H1 (cell line): Measurements from ENCODE around the gene KSR2. TPM values are rescaled to one million over a fixed set of nuclear protein-coding genes. Genes with fewer than 3 reads are reported as not detected.

Experiments used
- CTCF ChIA-PET: fragments of 300-600 bp; sonication (Branson Sonifier 250); formaldehyde crosslinking; loops from one replicate; lab custom pipeline; 2021; ENCODE audit not compliant: partially characterized antibody; lab: Charles Lee
- POLR2A ChIA-PET: fragments of 300-600 bp; sonication (Branson Sonifier 250); formaldehyde crosslinking; loops from one replicate; lab custom pipeline; 2021; ENCODE audit warnings: inconsistent platforms; ENCODE audit not compliant: partially characterized antibody; lab: Charles Lee
- DNase-seq, 2 experiments: peaks; one replicate each; pipeline versions ENCODE4 v3.0.0 to v3.0.0-alpha.2; 2010 to 2022; ENCODE audit warnings: low spot score in 2 of 2, low read depth in 1 of 2, mixed read lengths in 1 of 2
- FAIRE-seq: peaks from 2 replicates; lab custom pipeline; 2011; peaks lifted over from hg19 to GRCh38; lab: Jason Lieb, UNC
- H2AFZ ChIP-seq: 2 replicates; pipeline ENCODE4 v1.8.1; 2012; ENCODE audit warnings: low read length, inconsistent platforms
- H2AK5ac ChIP-seq: 2 replicates; pipeline ENCODE4 v1.6.1; 2013; ENCODE audit warnings: low read depth, low read length
- H2BK120ac ChIP-seq: replicated peaks from 2 replicates; pipeline ENCODE3; 2013; ENCODE audit warnings: low read depth, low read length, inconsistent platforms
- H2BK12ac ChIP-seq: 2 replicates; pipeline ENCODE4 v1.6.1; 2013; ENCODE audit warnings: low read depth, low read length
- H2BK15ac ChIP-seq: 2 replicates; pipeline ENCODE4 v1.6.1; 2013; ENCODE audit warnings: low read length
- H2BK20ac ChIP-seq: 2 replicates; pipeline ENCODE4 v1.6.1; 2013; ENCODE audit warnings: low read length
- H2BK5ac ChIP-seq: 2 replicates; pipeline ENCODE4 v1.6.1; 2013; ENCODE audit warnings: low read depth, low read length
- H3K14ac ChIP-seq: 2 replicates; pipeline ENCODE4 v1.6.1; 2013; ENCODE audit warnings: inconsistent platforms; ENCODE audit not compliant: insufficient read length
- H3K18ac ChIP-seq: 2 replicates; pipeline ENCODE4 v1.6.1; 2013; ENCODE audit warnings: low read length; ENCODE audit errors: extremely low read depth
- H3K23ac ChIP-seq: 2 replicates; pipeline ENCODE4 v1.6.1; 2013; ENCODE audit warnings: inconsistent platforms; ENCODE audit not compliant: insufficient read length
- H3K23me2 ChIP-seq: 2 replicates; pipeline ENCODE4 v1.6.1; 2013; ENCODE audit warnings: low read depth, low read length
- H3K27ac ChIP-seq: 2 replicates; pipeline ENCODE4 v1.6.1; 2011; ENCODE audit warnings: low read depth, low read length, inconsistent platforms
- H3K27me3 ChIP-seq, 4 experiments: replicated peaks in 1 of 4; 1 replicate in 1 of 4; 2 replicates in 3 of 4; pipeline versions ENCODE4 v1.6.1 to v1.8.1; 2011 to 2013; ENCODE audit warnings: low read length in 3 of 4, mild to moderate bottlenecking in 3 of 4, inconsistent platforms in 2 of 4, mixed read lengths in 2 of 4, moderate library complexity in 1 of 4; ENCODE audit not compliant: control insufficient read depth in 3 of 4, insufficient read depth in 3 of 4; ENCODE audit errors: extremely low read depth in 1 of 4
- H3K36me3 ChIP-seq, 4 experiments: 2 replicates each; pipeline versions ENCODE4 v1.6.1 to v1.8.1; 2011 to 2013; ENCODE audit warnings: mild to moderate bottlenecking in 4 of 4, low read length in 3 of 4, moderate library complexity in 2 of 4, control low read depth in 1 of 4, inconsistent platforms in 1 of 4; ENCODE audit not compliant: insufficient read depth in 4 of 4, control insufficient read depth in 2 of 4
- H3K4ac ChIP-seq: replicated peaks from 2 replicates; pipeline ENCODE3; 2013; ENCODE audit warnings: low read length, low read depth, mixed read lengths, inconsistent platforms; ENCODE audit not compliant: insufficient read length
- H3K4me1 ChIP-seq, 4 experiments: replicated peaks in 1 of 4; 1 replicate in 1 of 4; 2 replicates in 3 of 4; pipeline versions ENCODE4 v1.6.1 to v1.8.1; 2011 to 2013; ENCODE audit warnings: low read length in 3 of 4, inconsistent platforms in 2 of 4, mixed read lengths in 1 of 4; ENCODE audit not compliant: insufficient read depth in 4 of 4, control insufficient read depth in 3 of 4
- H3K4me2 ChIP-seq, 2 experiments: 2 replicates each; pipeline versions ENCODE4 v1.6.1 to v1.8.1; 2011 to 2013; ENCODE audit warnings: low read depth in 2 of 2, low read length in 2 of 2, control low read depth in 1 of 2, inconsistent platforms in 1 of 2, mild to moderate bottlenecking in 1 of 2; ENCODE audit not compliant: insufficient read depth in 1 of 2
- H3K4me3 ChIP-seq, 4 experiments: fragments of 200-600, 300-600 bp in 1 of 4; sonication (generic), shearing (Covaris generic), sonication (Bioruptor Twin) in 1 of 4; 2 replicates each; pipeline versions ENCODE4 v1.5.1 to v1.8.1; 2011 to 2016; ENCODE audit warnings: low read length in 4 of 4, low read depth in 3 of 4, control low read depth in 2 of 4, inconsistent platforms in 2 of 4, mild to moderate bottlenecking in 2 of 4, mixed read lengths in 1 of 4, moderate library complexity in 1 of 4; ENCODE audit not compliant: insufficient read depth in 2 of 4; ENCODE audit errors: extremely low read depth in 1 of 4
- H3K56ac ChIP-seq: replicated peaks from 2 replicates; pipeline ENCODE3; 2013; ENCODE audit warnings: low read depth, mild to moderate bottlenecking, mixed read lengths, low read length, inconsistent platforms; ENCODE audit not compliant: insufficient read length
- H3K79me1 ChIP-seq: 2 replicates; pipeline ENCODE4 v1.6.1; 2013; ENCODE audit warnings: low read depth, low read length, control low read depth
- H3K79me2 ChIP-seq, 2 experiments: 2 replicates each; pipeline versions ENCODE4 v1.6.1 to v1.8.1; 2012 to 2013; ENCODE audit warnings: low read length in 2 of 2, mild to moderate bottlenecking in 2 of 2, inconsistent platforms in 1 of 2; ENCODE audit not compliant: insufficient read depth in 2 of 2, control insufficient read depth in 1 of 2
- H3K9ac ChIP-seq, 4 experiments: replicated peaks in 1 of 4; 1 replicate in 1 of 4; 2 replicates in 3 of 4; pipeline versions ENCODE4 v1.6.1 to v1.8.1; 2011 to 2013; ENCODE audit warnings: low read depth in 3 of 4, low read length in 3 of 4, control low read depth in 2 of 4, mild to moderate bottlenecking in 2 of 4, moderate library complexity in 2 of 4, inconsistent platforms in 1 of 4; ENCODE audit errors: extremely low read depth in 1 of 4
- H3K9me3 ChIP-seq, 2 experiments: 2 replicates each; pipeline versions ENCODE4 v1.6.1 to v1.8.1; 2012 to 2013; ENCODE audit warnings: mild to moderate bottlenecking in 2 of 2, moderate library complexity in 2 of 2, control low read depth in 1 of 2, inconsistent platforms in 1 of 2, low read depth in 1 of 2, low read length in 1 of 2, mixed read lengths in 1 of 2; ENCODE audit not compliant: insufficient read depth in 2 of 2
- H4K20me1 ChIP-seq, 2 experiments: replicated peaks in 1 of 2; 2 replicates each; pipeline versions ENCODE3 to v1.8.1; 2011 to 2013; ENCODE audit warnings: inconsistent platforms in 2 of 2, low read length in 2 of 2, mild to moderate bottlenecking in 1 of 2; ENCODE audit not compliant: insufficient read depth in 2 of 2, control insufficient read depth in 1 of 2
- H4K5ac ChIP-seq: 2 replicates; pipeline ENCODE4 v1.6.1; 2013; ENCODE audit warnings: low read length, low read depth, mixed read lengths, inconsistent platforms; ENCODE audit not compliant: insufficient read length
- H4K8ac ChIP-seq: 2 replicates; pipeline ENCODE4 v1.8.0; 2013; ENCODE audit warnings: mild to moderate bottlenecking, moderate library complexity, low read length, inconsistent platforms; ENCODE audit not compliant: insufficient read depth; ENCODE audit errors: extremely low read depth
- H4K91ac ChIP-seq: replicated peaks from 2 replicates; pipeline ENCODE3; 2013; ENCODE audit warnings: low read length, mixed read lengths, inconsistent platforms; ENCODE audit not compliant: insufficient read length
- BRCA1 ChIP-seq: IDR thresholded peaks from 2 replicates; pipeline ENCODE4 v1.6.1; 2012; ENCODE audit warnings: low read depth, low read length, improper control_type of control experiment
- CBX5 ChIP-seq: fragments of 300-800, 300-1000 bp; sonication (generic); IDR thresholded peaks from 2 replicates; pipeline ENCODE4 v1.7.1; 2016; ENCODE audit warnings: antibody characterized with exemption, low read length, low read depth
- CREB1 ChIP-seq: IDR thresholded peaks from 2 replicates; pipeline ENCODE4 v1.6.1; 2012; ENCODE audit warnings: inconsistent platforms
- EP300 ChIP-seq, 2 experiments: IDR thresholded peaks; 1 replicate in 1 of 2; 2 replicates in 1 of 2; pipeline ENCODE4 v1.6.1; 2011 to 2012; ENCODE audit warnings: low read depth in 2 of 2, low read length in 2 of 2, mild to moderate bottlenecking in 2 of 2, borderline replicate concordance in 1 of 2, inconsistent platforms in 1 of 2, moderate library complexity in 1 of 2
- HDAC2 ChIP-seq, 2 experiments: fragments of 300-600 bp in 1 of 2; sonication (generic) in 1 of 2; IDR thresholded peaks; 2 replicates each; pipeline ENCODE4 v1.6.1; 2011 to 2012; ENCODE audit warnings: low read depth in 2 of 2, low read length in 2 of 2, mild to moderate bottlenecking in 2 of 2, moderate library complexity in 2 of 2, borderline replicate concordance in 1 of 2, inconsistent platforms in 1 of 2
- KDM4A ChIP-seq: IDR thresholded peaks from one replicate; pipeline ENCODE4 v1.7.1; 2012; ENCODE audit warnings: low read depth, mild to moderate bottlenecking, moderate library complexity, low read length, inconsistent platforms; ENCODE audit not compliant: severe bottlenecking
- POLR2A ChIP-seq, 2 experiments: IDR thresholded peaks; 1 replicate in 1 of 2; 2 replicates in 1 of 2; pipeline ENCODE4 v1.6.1; 2011; ENCODE audit warnings: low read depth in 2 of 2, low read length in 2 of 2, mild to moderate bottlenecking in 2 of 2; ENCODE audit errors: control extremely low read depth in 1 of 2
- RAD21 ChIP-seq, 2 experiments: IDR thresholded peaks in 1 of 2; conservative IDR thresholded peaks in 1 of 2; 2 replicates each; pipeline ENCODE4 v1.6.1; 2011; ENCODE audit warnings: low read depth in 2 of 2, low read length in 2 of 2, improper control_type of control experiment in 1 of 2, inconsistent platforms in 1 of 2, mild to moderate bottlenecking in 1 of 2, moderate library complexity in 1 of 2
- RBBP5 ChIP-seq: IDR thresholded peaks from 2 replicates; pipeline ENCODE4 v1.7.1; 2012; ENCODE audit warnings: low read depth, mild to moderate bottlenecking, inconsistent platforms, low read length, moderate library complexity, borderline replicate concordance
- SIN3A ChIP-seq, 2 experiments: IDR thresholded peaks in 1 of 2; conservative IDR thresholded peaks in 1 of 2; 2 replicates each; pipeline ENCODE4 v1.6.1; 2011 to 2012; ENCODE audit warnings: low read length in 2 of 2, improper control_type of control experiment in 1 of 2, low read depth in 1 of 2, mild to moderate bottlenecking in 1 of 2
- SIX5 ChIP-seq: IDR thresholded peaks from 2 replicates; pipeline ENCODE4 v1.6.1; 2011; ENCODE audit warnings: mild to moderate bottlenecking, low read depth, low read length
- SP4 ChIP-seq: IDR thresholded peaks from 2 replicates; pipeline ENCODE4 v1.6.1; 2012; ENCODE audit warnings: low read length, inconsistent platforms
- TEAD4 ChIP-seq: IDR thresholded peaks from 2 replicates; pipeline ENCODE4 v1.6.1; 2012; ENCODE audit warnings: low read depth, low read length, inconsistent platforms, mixed read lengths
- YY1 ChIP-seq: IDR thresholded peaks from 2 replicates; pipeline ENCODE4 v1.6.1; 2011; ENCODE audit warnings: low read depth, mild to moderate bottlenecking, low read length
- WGBS, 2 experiments: shearing (Covaris generic) in 1 of 2; methylation state at CpG; one replicate each; pipeline versions ENCODE4 v1.1.6 to v1.1.7; 2013 to 2015; ENCODE audit warnings: low lambda C conversion rate in 2 of 2, mixed read lengths in 2 of 2, inconsistent platforms in 1 of 2, low coverage in 1 of 2, missing lambda C conversion rate in 1 of 2; ENCODE audit not compliant: insufficient replicate concordance in 2 of 2, insufficient coverage in 1 of 2, insufficient read length in 1 of 2; ENCODE audit errors: extremely low coverage in 1 of 2, missing lambda C conversion rate in 1 of 2; 5-methylcytosine and 5-hydroxymethylcytosine counted together
- polyA plus RNA-seq, 7 experiments: library from polyadenylated mRNA; depleted of rRNA in 3 of 7; stranded (reverse) in 5 of 7; unstranded in 2 of 7; fragments of >200 nt in 5 of 7; fragments of 200-250 nt in 2 of 7; gene quantifications; 1 replicate in 5 of 7; 2 replicates in 1 of 7; 4 replicates in 1 of 7; pipeline versions ENCODE4 v1.2.1 to v1.2.3, GENCODE V29; 2011 to 2013; ENCODE audit warnings: missing spikeins in 2 of 7, mixed read lengths in 2 of 7
- total RNA-seq: library from RNA; stranded (reverse); fragmentation: NEBNext Ultra II Directional; extraction: Animal tissue kit (Norgen Biotek cat#: 25700); gene quantifications from 2 replicates; pipeline ENCODE4 v1.2.1, GENCODE V29; 2021
- TF ChIP-seq, protein P1 (sequence below): IDR thresholded peaks from 2 replicates; pipeline ENCODE4 v1.6.1; 2012; ENCODE audit warnings: inconsistent platforms

KSR2 gene
- total and polyA plus RNA-seq, 2 of the 8 experiments (the other 6 are each of a cell fraction or from before 2014, with no cell fraction given): 0.74 to 2.2 TPM

DNA sequence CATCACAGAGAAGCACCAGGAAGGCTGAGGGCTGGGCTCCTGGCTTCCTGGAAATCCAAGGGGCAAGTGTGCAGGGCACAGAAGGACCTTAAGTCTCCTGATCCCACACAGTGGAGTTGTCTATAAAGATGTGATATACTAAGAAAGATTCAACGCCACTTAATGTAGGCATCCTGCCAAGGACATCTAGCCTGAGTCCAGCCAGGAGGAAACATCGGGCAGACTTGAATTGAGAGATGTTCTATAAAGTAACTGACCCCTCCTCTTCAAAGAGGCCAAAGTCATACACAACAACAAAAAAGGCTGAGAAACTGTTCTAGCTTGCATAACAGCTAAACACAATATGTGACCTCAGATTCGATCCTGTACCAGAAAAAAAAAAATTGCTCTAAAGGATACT, 307.9 kb downstream of the KSR2 start:
- Histone ChIP-seq H3K36me3 (no peaks in the 10 kb centered on the region), H4K5ac (no peak overlapping the region), H4K91ac (no peak overlapping the region), H3K27me3 (no peaks in the 10 kb centered on the region), H3K14ac (no peak overlapping the region), H4K8ac (no peak overlapping the region), H2BK12ac (no peak overlapping the region), H2AK5ac (no peak overlapping the region), H2BK20ac (no peak overlapping the region), H4K20me1 (no peaks in the 10 kb centered on the region), H3K4me1 (no peaks in the 10 kb centered on the region), H2AFZ (no peak overlapping the region), H3K23ac (no peak overlapping the region), H3K79me2 (no peaks in the 10 kb centered on the region), H3K79me1 (no peaks in the 10 kb centered on the region), H3K18ac (no peak overlapping the region), H3K4ac (no peak overlapping the region), H3K27ac (no peak overlapping the region), H3K4me2 (no peak overlapping the region), H2BK15ac (no peak overlapping the region), H3K9me3 (no peaks in the 10 kb centered on the region), H3K23me2 (no peaks in the 10 kb centered on the region), H2BK5ac (no peak overlapping the region), H3K4me3 (no peak overlapping the region), H3K56ac (no peak overlapping the region), H2BK120ac (no peak overlapping the region), H3K9ac (no peak overlapping the region)
- 92% methylated on average over 3 of the region's 3 CpGs; no CpG with 5 or more reads in 1 of the 2 experiments for WGBS, 2 experiments
- POLR2A ChIA-PET: no interaction called here
- CTCF ChIA-PET: interaction anchor here (1.1 to 1.5 kb wide), 4 partner anchors 72 to 450 kb away, joined by 3 to 5 read pairs (median 4); no protein-coding TSS in a partner anchor
- no peak for FAIRE-seq
- no peak for DNase-seq
- no peak for TF ChIP-seq YY1
- no peak for TF ChIP-seq CREB1
- no peak for TF ChIP-seq BRCA1
- no peak for TF ChIP-seq POLR2A (IDR thresholded peaks at IDR 0.05; ENCODE audit: control extremely low read depth in 1 of 2, low read depth in 2 of 2, low read length in 2 of 2)
- TF ChIP-seq HDAC2 (IDR thresholded peaks at IDR 0.05; ENCODE audit: borderline replicate concordance in 1 of 2, low read depth in 2 of 2, low read length in 2 of 2): no peak
- TF ChIP-seq TEAD4: no peak
- no peak for TF ChIP-seq SIN3A (conservative IDR thresholded peaks at IDR 0.05 in 1 of 2, IDR thresholded peaks at IDR 0.05 in 1 of 2; ENCODE audit: low read depth in 1 of 2, low read length in 2 of 2)
- no peak for TF ChIP-seq SIX5
- TF ChIP-seq RBBP5: no peak
- no peak for TF ChIP-seq RAD21 (IDR thresholded peaks at IDR 0.05 in 1 of 2, conservative IDR thresholded peaks at IDR 0.05 in 1 of 2; ENCODE audit: low read depth in 2 of 2, low read length in 2 of 2)
- TF ChIP-seq EP300 (IDR thresholded peaks at IDR 0.05; ENCODE audit: borderline replicate concordance in 1 of 2, low read depth in 2 of 2, low read length in 2 of 2): no peak
- TF ChIP-seq, protein P1, sequence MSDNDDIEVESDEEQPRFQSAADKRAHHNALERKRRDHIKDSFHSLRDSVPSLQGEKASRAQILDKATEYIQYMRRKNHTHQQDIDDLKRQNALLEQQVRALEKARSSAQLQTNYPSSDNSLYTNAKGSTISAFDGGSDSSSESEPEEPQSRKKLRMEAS: no peak
- TF ChIP-seq KDM4A: no peak
- TF ChIP-seq SP4: no peak
- no peak for TF ChIP-seq CBX5
